ENCODE measurements around the gene NRBP1.
A peak's percentile ranks its signal among the peaks of the same experiment; 100 is the strongest.
"Not testable (repeated sequence)": the region's sequence is repeated elsewhere in the genome, so short reads cannot be mapped to it uniquely, and the experiment has no call there.

NRBP1 gene

DNA sequence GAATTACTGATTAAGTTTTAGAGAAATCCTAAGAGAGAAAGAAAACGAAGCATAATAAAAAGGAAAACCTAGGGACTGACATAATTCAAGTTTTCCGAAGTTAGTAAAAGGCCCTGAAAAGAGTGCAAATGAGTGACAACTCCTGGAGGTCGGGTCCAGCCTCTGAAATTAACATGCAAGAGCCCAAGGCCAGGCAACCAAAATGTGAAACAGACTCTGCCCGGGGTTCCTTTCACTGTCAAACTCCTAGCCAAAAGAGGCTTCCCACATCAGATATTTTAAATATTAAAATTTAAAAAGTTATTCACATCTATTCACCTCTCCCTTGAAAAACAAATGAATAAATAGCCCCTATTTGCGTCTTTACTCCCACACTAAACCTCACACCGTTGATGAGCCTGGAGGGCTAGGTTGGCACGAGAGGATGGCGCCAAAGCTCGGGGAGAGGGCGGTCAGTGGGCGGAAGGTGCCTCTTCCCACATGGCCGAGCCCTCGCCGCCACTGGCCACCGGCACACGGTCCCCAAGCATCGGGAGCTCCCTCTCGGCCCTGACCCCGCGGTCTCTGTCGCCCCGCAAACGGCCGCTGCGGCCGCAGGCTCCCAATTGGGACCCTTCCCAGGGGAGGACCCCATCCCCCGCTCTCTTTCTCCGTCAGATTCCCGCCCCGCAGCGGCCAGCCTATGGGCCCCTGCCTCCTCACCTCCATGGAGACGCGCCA, 19.7 kb upstream of the NRBP1 start:
- peaks cover 51% of the 10 kb centered on the region for H3K36me3 Mint-ChIP-seq (ENCODE audit: low read depth)
- H3K4me3 Mint-ChIP-seq = peak overlapping the region; percentile 96
- intact Hi-C loops (cut with micrococcal nuclease) = loop anchor here (1.0 to 10.0 kb wide), 5 partner anchors 20 to 176 kb away; partner anchors contain the start of genes EIF2B4, IFT172, NRBP1 and SNX17
- H3K27me3 Mint-ChIP-seq = peaks cover 3% of the 10 kb centered on the region
- H3K4me1 Mint-ChIP-seq (ENCODE audit: low read depth) = peaks cover 40% of the 10 kb centered on the region
- H3K9me3 Mint-ChIP-seq = no peaks in the 10 kb centered on the region
- H3K27ac Mint-ChIP-seq = peak overlapping the region; percentile 94

DNA sequence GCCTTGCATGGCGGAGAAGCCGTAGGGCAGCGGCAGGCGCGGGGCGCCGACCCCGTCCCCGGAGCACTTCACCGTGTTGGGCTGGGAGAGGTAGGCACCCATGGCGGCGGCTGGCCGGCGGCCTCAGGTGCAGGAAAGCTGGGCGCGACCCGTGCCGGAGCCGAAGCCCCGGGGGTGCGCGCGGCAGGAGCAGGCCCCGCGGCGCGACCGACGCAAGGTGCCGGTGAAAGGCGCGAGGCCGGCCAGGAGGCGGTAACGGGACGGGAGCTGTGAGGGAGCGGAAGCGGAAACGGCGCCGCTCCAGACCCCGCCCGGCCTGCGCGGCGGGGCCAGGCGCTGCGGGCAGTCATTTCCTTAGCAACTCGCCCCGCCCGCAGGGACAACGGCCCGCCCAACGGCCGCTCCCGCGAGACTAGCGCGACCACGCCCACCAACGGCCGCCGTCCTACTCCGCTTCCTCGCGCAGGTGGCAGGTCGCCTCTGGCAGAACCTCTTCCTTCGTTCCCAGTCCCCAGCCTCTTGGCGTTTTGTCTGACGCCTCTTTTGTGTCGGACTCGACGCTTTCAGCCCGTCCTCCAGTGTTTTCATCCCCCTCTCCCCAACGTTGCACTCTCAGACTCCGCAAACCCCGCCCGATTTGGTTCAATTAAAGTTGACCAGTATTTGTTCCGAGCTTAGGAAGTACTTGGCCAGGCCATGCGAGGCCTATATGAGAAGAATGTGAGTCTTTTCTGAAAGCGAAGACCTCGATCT, 18.9 kb upstream of the NRBP1 start, which contains the start of gene PPM1G:
Gene PPM1G, minus strand, starts transcription at position 271 of the 753 bp plus-strand sequence. Its CDS starts 169 bp downstream, at position 102.
- peaks cover 45% of the 10 kb centered on the region for H3K36me3 Mint-ChIP-seq (ENCODE audit: low read depth)
- H3K27ac Mint-ChIP-seq = peak within 1 kb of the TSS; percentile 94
- intact Hi-C loops (cut with micrococcal nuclease) = loop anchor here (1.0 to 10.0 kb wide), 5 partner anchors 19 to 175 kb away; partner anchors contain the start of genes EIF2B4, IFT172, NRBP1 and SNX17
- H3K4me3 Mint-ChIP-seq = peak within 1 kb of the TSS; percentile 96
- H3K9me3 Mint-ChIP-seq = no peaks in the 10 kb centered on the region
- peaks cover 40% of the 10 kb centered on the region for H3K4me1 Mint-ChIP-seq (ENCODE audit: low read depth)
- peaks cover 3% of the 10 kb centered on the region for H3K27me3 Mint-ChIP-seq

DNA sequence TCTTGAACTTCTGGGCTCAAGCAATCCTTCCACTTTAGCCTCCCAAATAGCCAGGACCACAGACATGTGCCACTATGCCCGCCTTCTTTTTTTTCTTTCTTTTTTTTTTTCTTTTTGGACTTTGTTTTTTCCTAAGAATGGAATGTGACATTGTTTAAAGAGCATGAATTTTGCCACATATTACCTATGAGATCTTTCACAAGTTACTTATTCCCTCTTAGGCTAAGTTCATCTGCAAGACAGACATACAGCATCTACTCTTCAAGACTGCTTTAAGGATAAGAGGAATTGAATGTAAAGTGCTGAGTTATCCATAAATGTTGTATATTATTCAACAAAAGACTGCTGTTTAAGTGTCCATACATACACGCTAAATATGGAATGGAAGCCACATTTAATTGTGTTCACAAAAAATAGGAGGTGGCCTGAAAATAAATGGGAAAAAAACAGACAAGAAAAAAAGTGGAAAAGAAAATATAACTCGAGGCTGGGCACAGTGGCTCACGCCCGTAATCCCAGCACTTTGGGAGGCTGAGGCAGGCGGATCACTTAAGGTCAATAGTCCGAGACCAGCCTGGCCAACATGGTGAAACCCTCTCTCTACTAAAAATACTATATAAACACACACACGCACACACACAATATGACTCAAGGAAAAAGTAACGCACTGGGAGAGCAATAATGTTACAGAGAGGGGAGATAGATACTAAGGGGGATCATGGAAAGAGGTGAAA, 15.8 kb upstream of the NRBP1 start:
- no peak overlapping the region for H3K4me3 Mint-ChIP-seq

DNA sequence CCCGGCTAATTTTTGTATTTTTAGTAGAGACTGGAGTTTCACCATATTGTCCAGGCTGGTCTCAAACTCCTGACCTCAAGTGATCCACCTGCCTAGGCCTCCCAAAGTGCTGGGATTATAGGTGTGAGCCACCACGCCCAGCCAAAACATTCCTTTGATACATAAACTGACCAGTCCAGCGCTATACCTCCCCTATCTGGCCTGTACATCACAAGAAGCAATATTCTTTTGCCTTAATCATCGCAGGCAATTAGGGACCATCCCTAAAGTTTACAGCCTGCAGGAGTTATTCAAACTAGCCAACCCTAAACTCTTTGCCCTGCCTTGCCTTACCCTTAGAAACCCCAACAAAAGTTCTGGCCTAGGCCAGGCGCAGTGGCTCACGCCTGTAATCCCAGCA, 12.3 kb upstream of the NRBP1 start:
- intact Hi-C loops (cut with micrococcal nuclease) = no loop called here
- Mint-ChIP-seq H3K27ac (no peak overlapping the region), H3K27me3 (peaks cover 7% of the 10 kb centered on the region), H3K36me3 (ENCODE audit: low read depth) (no peaks in the 10 kb centered on the region), H3K4me1 (ENCODE audit: low read depth) (peaks cover 5% of the 10 kb centered on the region), H3K4me3 (no peak overlapping the region), H3K9me3 (no peaks in the 10 kb centered on the region)

More for the DNA sequence above, 15.8 kb upstream of the NRBP1 start:
- Mint-ChIP-seq H3K27ac (peak overlapping the region; percentile 47), H3K27me3 (peaks cover 3% of the 10 kb centered on the region), H3K36me3 (ENCODE audit: low read depth) (peaks cover 14% of the 10 kb centered on the region), H3K4me1 (ENCODE audit: low read depth) (peaks cover 24% of the 10 kb centered on the region), H3K9me3 (no peaks in the 10 kb centered on the region)
- intact Hi-C loops (cut with micrococcal nuclease) = no loop called here

DNA sequence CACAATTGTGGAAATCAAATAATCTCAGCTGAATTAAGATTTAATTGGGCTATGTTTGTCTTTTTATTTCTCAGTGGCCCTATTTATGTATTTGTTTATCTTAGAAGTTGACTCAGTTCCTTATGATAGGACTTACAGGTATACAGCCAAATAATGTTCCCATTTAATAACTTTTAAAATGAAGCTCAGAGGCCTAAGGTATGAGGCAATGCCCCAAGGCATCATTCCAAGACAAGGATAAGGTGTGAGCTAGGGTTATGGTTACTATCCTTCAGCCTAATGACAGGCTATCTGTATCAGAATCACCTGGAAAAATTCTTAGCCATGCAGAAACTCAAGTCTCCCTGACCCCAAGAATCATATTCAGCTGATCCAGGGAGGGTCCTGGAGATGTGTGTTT, 7.4 kb upstream of the NRBP1 start:
- no peaks in the 10 kb centered on the region for H3K36me3 Mint-ChIP-seq (ENCODE audit: low read depth)
- peaks cover 4% of the 10 kb centered on the region for H3K27me3 Mint-ChIP-seq
- H3K9me3 Mint-ChIP-seq = no peaks in the 10 kb centered on the region
- H3K27ac Mint-ChIP-seq = no peak overlapping the region
- H3K4me1 Mint-ChIP-seq (ENCODE audit: low read depth) = no peaks in the 10 kb centered on the region
- intact Hi-C loops (cut with micrococcal nuclease) = no loop called here
- no peak overlapping the region for H3K4me3 Mint-ChIP-seq

DNA sequence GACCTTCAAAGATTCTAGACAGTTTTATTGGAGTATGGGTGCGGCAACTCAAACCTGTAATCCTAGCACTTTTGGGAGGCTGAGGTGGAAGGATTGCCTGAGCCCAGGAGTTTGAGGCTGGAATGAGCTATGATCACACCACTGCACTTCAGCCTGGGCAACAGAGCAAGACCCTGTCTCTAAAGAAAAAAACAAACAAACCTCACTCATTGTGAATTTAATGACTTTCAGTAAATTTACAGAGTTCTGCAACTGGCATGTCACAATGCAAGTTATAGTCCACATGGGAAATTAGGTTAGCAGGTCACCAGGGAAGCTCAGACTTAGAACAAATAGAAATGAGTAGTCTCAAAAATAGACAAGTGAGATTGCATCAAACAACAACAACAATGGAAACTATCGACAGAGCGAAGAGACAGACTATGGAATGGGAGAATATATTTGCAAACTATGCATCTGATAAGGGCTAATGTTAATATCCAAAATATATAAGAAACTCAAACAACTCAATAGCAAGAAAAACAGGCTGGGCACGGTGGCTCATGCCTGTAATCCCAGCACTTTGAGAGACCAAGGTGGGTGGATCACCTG, 6.7 kb upstream of the NRBP1 start:
- H3K4me1 Mint-ChIP-seq (ENCODE audit: low read depth) = no peaks in the 10 kb centered on the region
- intact Hi-C loops (cut with micrococcal nuclease) = no loop called here
- H3K9me3 Mint-ChIP-seq = no peaks in the 10 kb centered on the region
- no peaks in the 10 kb centered on the region for H3K36me3 Mint-ChIP-seq (ENCODE audit: low read depth)
- no peak overlapping the region for H3K27ac Mint-ChIP-seq
- H3K4me3 Mint-ChIP-seq = no peak overlapping the region
- peaks cover 4% of the 10 kb centered on the region for H3K27me3 Mint-ChIP-seq

DNA sequence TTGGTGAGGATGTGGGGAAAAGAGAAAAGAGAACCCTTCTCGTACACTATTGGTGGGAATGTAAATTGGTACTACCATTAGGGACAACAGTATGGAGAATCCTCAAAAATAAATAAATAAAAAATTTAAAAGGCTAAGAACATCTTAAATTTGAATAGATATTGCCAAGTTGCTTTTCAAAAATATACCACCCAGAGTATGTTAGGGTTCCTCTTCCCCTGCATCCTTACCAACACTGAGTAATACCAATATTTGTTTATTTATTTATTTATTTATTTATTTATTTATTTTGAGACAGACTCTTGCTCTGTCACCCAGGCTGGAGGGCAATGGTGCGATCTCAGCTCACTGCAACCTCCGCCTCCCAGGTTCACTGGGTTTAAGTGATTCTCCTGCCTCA, 5.5 kb upstream of the NRBP1 start:
- Mint-ChIP-seq H3K9me3 (no peaks in the 10 kb centered on the region), H3K36me3 (ENCODE audit: low read depth) (peaks cover under 1% of the 10 kb centered on the region), H3K27me3 (peaks cover 4% of the 10 kb centered on the region), H3K27ac (no peak overlapping the region), H3K4me1 (ENCODE audit: low read depth) (peaks cover 5% of the 10 kb centered on the region), H3K4me3 (no peak overlapping the region)
- intact Hi-C loops (cut with micrococcal nuclease) = no loop called here

DNA sequence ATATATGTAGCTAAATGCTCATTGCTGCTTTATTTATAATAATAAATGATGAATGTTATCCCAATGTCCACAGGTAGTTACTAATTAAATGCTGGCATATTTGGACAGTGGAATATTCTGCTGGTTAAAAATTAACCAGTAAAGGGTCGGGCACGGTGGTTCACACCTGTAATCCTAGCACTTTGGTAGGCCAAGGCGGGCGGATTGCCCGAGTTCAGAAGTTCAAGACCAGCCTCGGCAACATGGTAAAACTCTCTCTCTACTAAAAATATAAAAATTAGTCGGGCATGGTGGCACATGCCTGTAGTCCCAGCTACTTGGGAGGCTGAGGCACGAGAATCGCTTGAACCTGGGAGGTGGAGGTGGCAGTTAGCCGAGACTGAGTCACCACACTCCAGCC, 3.4 kb upstream of the NRBP1 start:
- intact Hi-C loops (cut with micrococcal nuclease) = loop anchor here (5.0 kb wide), 1 partner anchor 68 kb away; the partner anchor contains the start of gene GTF3C2
- H3K4me3 Mint-ChIP-seq, H3K27ac Mint-ChIP-seq, H3K27me3 Mint-ChIP-seq, H3K9me3 Mint-ChIP-seq: not testable (repeated sequence)
- peaks cover 16% of the 10 kb centered on the region for H3K36me3 Mint-ChIP-seq (ENCODE audit: low read depth)
- H3K4me1 Mint-ChIP-seq (ENCODE audit: low read depth) = peaks cover 17% of the 10 kb centered on the region

DNA sequence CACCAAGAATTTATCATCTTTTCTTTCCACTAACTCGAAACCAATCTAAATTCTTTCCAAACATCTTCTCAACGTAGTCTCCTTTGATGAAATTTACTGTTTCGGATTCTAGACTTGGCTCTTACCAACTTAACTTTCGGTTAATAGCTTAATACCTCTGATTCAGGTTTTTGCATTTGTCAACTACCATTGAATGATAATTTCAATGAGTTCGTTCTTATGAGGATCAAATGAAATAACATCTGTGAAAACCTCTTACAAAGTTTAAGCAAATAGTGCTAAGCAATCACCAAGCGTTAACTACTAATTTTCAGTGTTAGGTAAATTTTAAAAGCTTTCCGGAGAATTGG, 593 bp upstream of the NRBP1 start:
- peak overlapping the region; percentile 99 for H3K27ac Mint-ChIP-seq
- no peaks in the 10 kb centered on the region for H3K9me3 Mint-ChIP-seq
- no peaks in the 10 kb centered on the region for H3K27me3 Mint-ChIP-seq
- H3K36me3 Mint-ChIP-seq (ENCODE audit: low read depth) = peaks cover 18% of the 10 kb centered on the region
- intact Hi-C loops (cut with micrococcal nuclease) = loop anchor here (1.0 to 5.0 kb wide), 3 partner anchors 19 to 71 kb away; partner anchors contain the start of genes EIF2B4, GTF3C2, PPM1G and SNX17
- H3K4me3 Mint-ChIP-seq = peak overlapping the region; percentile 96
- H3K4me1 Mint-ChIP-seq (ENCODE audit: low read depth) = peaks cover 34% of the 10 kb centered on the region

DNA sequence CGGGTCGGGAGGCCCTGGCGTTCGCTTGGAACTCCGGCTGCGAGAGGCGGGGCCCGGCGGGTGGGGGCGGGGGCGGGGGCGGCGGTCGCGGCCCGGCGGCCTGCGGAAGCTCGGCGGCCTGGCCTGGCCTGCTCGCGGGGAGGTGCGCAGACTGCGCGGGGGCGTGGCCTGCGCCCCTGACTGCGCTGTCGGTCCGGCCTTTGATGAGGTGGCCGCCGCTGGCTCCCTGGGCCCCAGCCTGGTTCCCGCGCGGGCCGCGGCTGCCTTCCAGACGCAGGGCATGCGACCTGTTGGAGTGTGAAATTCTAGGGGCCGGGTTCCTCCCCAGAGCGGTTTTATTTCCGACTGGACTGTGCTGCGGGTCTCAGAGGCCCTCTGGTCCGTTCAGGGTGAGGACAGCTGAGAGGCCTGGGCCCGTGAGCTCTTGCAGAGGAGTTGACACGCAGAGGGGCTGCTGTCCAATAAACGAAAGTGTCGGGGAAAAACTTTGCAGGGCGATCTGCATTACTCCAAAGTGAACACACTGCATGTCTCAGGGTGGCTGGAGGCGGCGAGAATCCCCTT, 629 bp downstream of the NRBP1 start:
- intact Hi-C loops (cut with micrococcal nuclease) = loop anchor here (1.0 to 5.0 kb wide), 3 partner anchors 20 to 72 kb away; partner anchors contain the start of genes EIF2B4, GTF3C2, PPM1G and SNX17
- H3K9me3 Mint-ChIP-seq = no peaks in the 10 kb centered on the region
- H3K27me3 Mint-ChIP-seq = no peaks in the 10 kb centered on the region
- peak overlapping the region; percentile 96 for H3K4me3 Mint-ChIP-seq
- peak overlapping the region; percentile 99 for H3K27ac Mint-ChIP-seq
- peaks cover 30% of the 10 kb centered on the region for H3K36me3 Mint-ChIP-seq (ENCODE audit: low read depth)
- peaks cover 42% of the 10 kb centered on the region for H3K4me1 Mint-ChIP-seq (ENCODE audit: low read depth)

DNA sequence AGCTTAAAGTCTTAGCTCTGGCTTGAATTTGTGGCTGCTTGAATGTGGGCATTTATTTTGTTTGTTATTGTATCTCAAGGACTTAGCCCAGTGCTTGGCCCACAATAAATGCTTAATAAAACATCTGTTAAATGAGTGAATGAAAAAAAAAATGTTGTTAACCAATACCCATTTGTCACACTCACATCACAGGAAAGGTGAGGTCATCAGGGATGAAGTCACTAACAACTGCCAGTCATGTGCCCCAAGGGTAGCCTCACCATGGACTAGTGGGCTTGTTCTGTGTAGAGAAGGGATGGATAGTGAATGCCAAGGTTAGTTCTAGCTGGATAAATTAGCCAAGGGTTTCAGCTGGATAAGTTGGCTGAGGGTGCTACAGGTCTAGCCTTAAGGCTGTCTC, 3.0 kb downstream of the NRBP1 start:
- intact Hi-C loops (cut with micrococcal nuclease) = no loop called here
- Mint-ChIP-seq H3K9me3 (no peaks in the 10 kb centered on the region), H3K4me3 (no peak overlapping the region), H3K36me3 (ENCODE audit: low read depth) (peaks cover 54% of the 10 kb centered on the region), H3K4me1 (ENCODE audit: low read depth) (peaks cover 42% of the 10 kb centered on the region), H3K27ac (no peak overlapping the region), H3K27me3 (no peaks in the 10 kb centered on the region)

DNA sequence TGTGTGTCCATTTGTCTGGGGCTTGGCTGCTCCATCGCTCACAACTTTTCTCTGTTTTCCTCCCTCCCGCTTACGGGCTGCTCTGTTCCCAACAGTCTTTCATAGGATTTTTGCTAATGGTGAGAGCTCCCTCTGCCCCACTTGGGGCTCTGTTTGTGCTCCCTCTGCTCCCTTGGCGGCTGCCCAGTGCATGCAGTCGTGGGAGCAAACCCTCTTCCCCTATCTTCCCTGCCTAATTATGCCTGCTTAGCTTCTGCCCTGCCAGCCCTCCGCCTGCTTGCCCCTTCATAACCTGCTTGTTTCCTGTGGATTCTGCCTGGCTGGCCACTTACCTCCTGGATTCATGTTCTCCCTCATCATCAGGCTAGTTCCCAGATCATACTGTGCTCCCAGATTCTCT, 7.2 kb downstream of the NRBP1 start:
- Mint-ChIP-seq H3K4me3 (no peak overlapping the region), H3K4me1 (ENCODE audit: low read depth) (peaks cover 19% of the 10 kb centered on the region), H3K36me3 (ENCODE audit: low read depth) (peaks cover 80% of the 10 kb centered on the region), H3K27ac (no peak overlapping the region), H3K9me3 (no peaks in the 10 kb centered on the region), H3K27me3 (no peaks in the 10 kb centered on the region)
- intact Hi-C loops (cut with micrococcal nuclease) = no loop called here

DNA sequence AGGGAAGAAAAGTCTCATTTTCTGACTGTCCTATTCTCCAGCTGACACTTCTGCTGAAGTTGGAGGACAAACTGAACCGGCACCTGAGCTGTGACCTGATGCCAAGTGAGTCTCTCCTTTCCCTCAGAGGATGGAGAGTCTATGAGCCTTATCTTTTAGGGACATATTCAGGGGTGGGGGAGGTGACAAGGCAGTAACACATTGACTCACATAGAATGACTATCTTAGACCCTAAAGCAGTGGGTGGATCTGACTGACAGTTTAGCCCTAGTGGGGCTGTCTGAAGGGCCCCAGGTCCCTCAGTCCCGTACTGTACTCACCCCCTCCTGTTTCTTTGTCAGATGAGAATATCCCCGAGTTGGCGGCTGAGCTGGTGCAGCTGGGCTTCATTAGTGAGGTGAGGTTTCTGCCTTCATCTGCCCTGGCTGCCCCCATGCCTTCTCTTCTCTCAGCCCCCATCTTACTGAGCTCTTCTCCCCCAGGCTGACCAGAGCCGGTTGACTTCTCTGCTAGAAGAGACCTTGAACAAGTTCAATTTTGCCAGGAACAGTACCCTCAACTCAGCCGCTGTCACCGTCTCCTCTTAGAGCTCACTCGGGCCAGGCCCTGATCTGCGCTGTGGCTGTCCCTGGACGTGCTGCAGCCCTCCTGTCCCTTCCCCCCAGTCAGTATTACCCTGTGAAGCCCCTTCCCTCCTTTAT, 12.9 kb downstream of the NRBP1 start:
- Mint-ChIP-seq H3K9me3 (no peaks in the 10 kb centered on the region), H3K4me1 (ENCODE audit: low read depth) (no peaks in the 10 kb centered on the region), H3K36me3 (ENCODE audit: low read depth) (peaks cover 86% of the 10 kb centered on the region), H3K4me3 (no peak overlapping the region), H3K27ac (no peak overlapping the region), H3K27me3 (no peaks in the 10 kb centered on the region)
- intact Hi-C loops (cut with micrococcal nuclease) = no loop called here

Data from dendritic cell treated with granulocyte-macrophage colony-stimulating factor and Interleukin-4, amounts not matched to agents 40 ng/mL and 50 ng/mL, for 4 days (primary cell).